Spleen (tissue), 7 donors: ENCODE measurements around the gene MEGF6.

ENCODE experiments used
- CTCF ChIP-seq, 11 experiments: fragments of 200-600 bp in 7 of 11; fragments of 450-650 bp in 4 of 11; sonication (generic) in 4 of 11; IDR thresholded peaks in 8 of 11; conservative IDR thresholded peaks in 3 of 11; 1 replicate in 7 of 11; 2 replicates in 4 of 11; pipeline versions ENCODE4 v1.4.0 to v1.8.0; 2016 to 2021; ENCODE audit warnings: antibody characterized with exemption in 11 of 11, inconsistent platforms in 4 of 11, mild to moderate bottlenecking in 1 of 11
- POLR2A ChIP-seq, 3 donors: fragments of 450-650 bp; IDR thresholded peaks; one replicate each; pipeline ENCODE4 v1.5.1; 2017; ENCODE audit warnings: antibody characterized with exemption in 3 of 3, mild to moderate bottlenecking in 1 of 3
- POLR2AphosphoS5 ChIP-seq, 3 donors: sonication (generic); formaldehyde crosslinking; IDR thresholded peaks; one replicate each; pipeline ENCODE4 v1.5.1; 2017; ENCODE audit warnings: antibody characterized with exemption in 3 of 3
- donor health status: DM: no; HTN: no; CAD: no; lungs with moderate emphysema.
- donor health status: DM: no; HTN: no; CAD: no.
- donor health status: DM: no; HTN: no; CAD: no.

- TF ChIP-seq CTCF (IDR thresholded peaks at IDR 0.05 in 8 of 11, conservative IDR thresholded peaks at IDR 0.05 in 3 of 11), result no peak
- TF ChIP-seq POLR2AphosphoS5 (IDR thresholded peaks at IDR 0.05), result no peak
- no peak for TF ChIP-seq POLR2A (IDR thresholded peaks at IDR 0.05)
Measured at GRCh38 chr1:3525551-3526482, 85.5 kb downstream of the MEGF6 start.
